Measurements from ENCODE around the gene ZNF500.

Gene ZNF500

GRCh38 chr16:4766875-4767628, at the start of gene ZNF500:
TSS of gene ZNF500 (minus strand) at chr16:4767162. CDS start at chr16:4765978, 1,184 bp downstream.
- no peak for TF ChIP-seq CTCF (IDR thresholded peaks at IDR 0.05; ENCODE audit: insufficient read depth, low read depth, low read length, missing control alignments)
- DNase-seq (ENCODE audit: low read depth) = peak; percentile 97
- H3K4me3 ChIP-seq (ENCODE audit: low read length) = peak within 1 kb of the TSS; percentile 86

- no peak for DNase-seq (ENCODE audit: low read depth)
- TF ChIP-seq CTCF (IDR thresholded peaks at IDR 0.05; ENCODE audit: insufficient read depth, low read depth, low read length, missing control alignments) = no peak
- H3K4me3 ChIP-seq (ENCODE audit: low read length) = no peak overlapping the region
Measured at GRCh38 chr16:4814542-4815173, 47.7 kb upstream of the ZNF500 start.

GRCh38 chr16:4814046-4814445, 47.1 kb upstream of the ZNF500 start:
- no peak for TF ChIP-seq CTCF (IDR thresholded peaks at IDR 0.05; ENCODE audit: insufficient read depth, low read depth, low read length, missing control alignments)
- H3K4me3 ChIP-seq (ENCODE audit: low read length) = no peak overlapping the region
- DNase-seq (ENCODE audit: low read depth) = no peak

- DNase-seq (ENCODE audit: low read depth) = no peak
- H3K4me3 ChIP-seq (ENCODE audit: low read length) = no peak overlapping the region
- TF ChIP-seq CTCF (IDR thresholded peaks at IDR 0.05; ENCODE audit: insufficient read depth, low read depth, low read length, missing control alignments) = no peak
Measured at GRCh38 chr16:4813251-4814003, 46.5 kb upstream of the ZNF500 start.

GRCh38 chr16:4811773-4812172, 44.8 kb upstream of the ZNF500 start:
- TF ChIP-seq CTCF (IDR thresholded peaks at IDR 0.05; ENCODE audit: insufficient read depth, low read depth, low read length, missing control alignments) = no peak
- H3K4me3 ChIP-seq (ENCODE audit: low read length) = no peak overlapping the region
- no peak for DNase-seq (ENCODE audit: low read depth)

- DNase-seq (ENCODE audit: low read depth) = no peak
- TF ChIP-seq CTCF (IDR thresholded peaks at IDR 0.05; ENCODE audit: insufficient read depth, low read depth, low read length, missing control alignments) = no peak
- no peak overlapping the region for H3K4me3 ChIP-seq (ENCODE audit: low read length)
Measured at GRCh38 chr16:4811242-4811641, 44.3 kb upstream of the ZNF500 start.

Measured in epithelial cell of esophagus (primary cell).